Osteocyte (in vitro differentiated cells): ENCODE measurements around the gene NPY. TPM values are rescaled to one million over a fixed set of nuclear protein-coding genes. Genes with fewer than 3 reads are reported as not detected.

Source experiments
- DNase-seq: peaks from one replicate; pipeline ENCODE4 v3.0.0; 2021; ENCODE audit warnings: mixed read lengths; ENCODE audit not compliant: unreplicated experiment; ENCODE audit errors: extremely low spot score
- H3K27ac Mint-ChIP-seq: one replicate; pipeline ENCODE4 v1.8.0; 2021; ENCODE audit warnings: mild to moderate bottlenecking, mixed read lengths; ENCODE audit not compliant: unreplicated experiment
- H3K27me3 Mint-ChIP-seq: one replicate; pipeline ENCODE4 v1.8.0; 2021; ENCODE audit warnings: mixed read lengths; ENCODE audit not compliant: unreplicated experiment
- H3K36me3 Mint-ChIP-seq: one replicate; pipeline ENCODE4 v1.8.0; 2021; ENCODE audit warnings: mixed read lengths; ENCODE audit not compliant: unreplicated experiment
- H3K4me1 Mint-ChIP-seq: one replicate; pipeline ENCODE4 v1.8.0; 2021; ENCODE audit warnings: mixed read lengths; ENCODE audit not compliant: unreplicated experiment
- H3K4me3 Mint-ChIP-seq: one replicate; pipeline ENCODE4 v1.8.0; 2021; ENCODE audit warnings: mild to moderate bottlenecking, moderate library complexity, mixed read lengths; ENCODE audit not compliant: unreplicated experiment
- H3K9me3 Mint-ChIP-seq: one replicate; pipeline ENCODE4 v1.8.0; 2021; ENCODE audit warnings: mixed read lengths; ENCODE audit not compliant: unreplicated experiment
- total RNA-seq: library from RNA; stranded (reverse); gene quantifications from 2 replicates; pipeline ENCODE4 v1.2.1, GENCODE V29; 2021
- TF ChIP-seq, protein P1 (sequence below): fragments of 200-600 bp; sonication (generic); IDR thresholded peaks from 2 replicates; pipeline ENCODE4 v1.5.0; 2021; ENCODE audit warnings: antibody characterized with exemption, mild to moderate bottlenecking, moderate library complexity

Gene NPY
- total RNA-seq, 1 donor from 2014 or later: not detected

DNA sequence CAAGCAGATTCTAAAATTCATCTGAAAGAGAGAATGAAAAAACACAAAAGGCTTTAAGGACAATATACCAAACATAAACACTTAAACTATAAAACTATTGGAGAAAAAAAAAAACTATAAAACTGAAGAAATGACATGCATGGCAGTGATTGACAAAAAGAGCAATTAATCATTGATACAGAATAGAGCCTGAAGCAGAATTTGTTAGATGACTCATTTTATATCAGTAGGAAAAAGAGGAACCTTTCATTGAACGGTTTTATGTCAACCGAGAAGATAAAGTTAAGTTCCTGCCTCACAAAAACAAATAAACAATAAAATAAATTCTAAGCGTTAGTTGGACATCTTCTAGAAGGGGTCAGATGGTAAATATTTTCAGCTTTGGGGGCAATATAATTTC lies 23.3 kb downstream of the NPY start:
- Mint-ChIP-seq H3K4me1 (no peaks in the 10 kb centered on the region), H3K9me3 (no peaks in the 10 kb centered on the region), H3K4me3 (no peak overlapping the region), H3K27me3 (peaks cover 4% of the 10 kb centered on the region), H3K36me3 (no peaks in the 10 kb centered on the region), H3K27ac (no peak overlapping the region)
- TF ChIP-seq, protein P1, sequence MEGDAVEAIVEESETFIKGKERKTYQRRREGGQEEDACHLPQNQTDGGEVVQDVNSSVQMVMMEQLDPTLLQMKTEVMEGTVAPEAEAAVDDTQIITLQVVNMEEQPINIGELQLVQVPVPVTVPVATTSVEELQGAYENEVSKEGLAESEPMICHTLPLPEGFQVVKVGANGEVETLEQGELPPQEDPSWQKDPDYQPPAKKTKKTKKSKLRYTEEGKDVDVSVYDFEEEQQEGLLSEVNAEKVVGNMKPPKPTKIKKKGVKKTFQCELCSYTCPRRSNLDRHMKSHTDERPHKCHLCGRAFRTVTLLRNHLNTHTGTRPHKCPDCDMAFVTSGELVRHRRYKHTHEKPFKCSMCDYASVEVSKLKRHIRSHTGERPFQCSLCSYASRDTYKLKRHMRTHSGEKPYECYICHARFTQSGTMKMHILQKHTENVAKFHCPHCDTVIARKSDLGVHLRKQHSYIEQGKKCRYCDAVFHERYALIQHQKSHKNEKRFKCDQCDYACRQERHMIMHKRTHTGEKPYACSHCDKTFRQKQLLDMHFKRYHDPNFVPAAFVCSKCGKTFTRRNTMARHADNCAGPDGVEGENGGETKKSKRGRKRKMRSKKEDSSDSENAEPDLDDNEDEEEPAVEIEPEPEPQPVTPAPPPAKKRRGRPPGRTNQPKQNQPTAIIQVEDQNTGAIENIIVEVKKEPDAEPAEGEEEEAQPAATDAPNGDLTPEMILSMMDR: no peak
- DNase-seq: no peak

DNA sequence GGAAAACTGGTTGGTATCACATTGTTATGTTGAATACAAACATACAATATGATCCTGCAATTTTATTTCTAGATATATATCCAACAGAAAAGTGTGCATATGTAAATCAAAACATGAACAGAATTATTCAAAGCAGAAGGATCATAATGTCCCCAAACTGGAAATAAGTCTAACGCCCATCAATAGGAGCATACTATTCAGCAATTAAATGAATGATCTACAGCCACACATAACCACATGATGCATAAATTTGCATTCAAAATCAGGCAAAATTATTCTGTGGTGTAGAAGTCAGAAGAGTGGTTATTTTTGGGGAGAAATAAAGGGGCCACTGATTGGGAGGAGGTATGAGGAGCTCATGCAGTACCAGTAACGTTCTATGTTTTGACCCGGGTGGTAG lies 28.6 kb downstream of the NPY start:
- Mint-ChIP-seq H3K27ac (no peak overlapping the region), H3K4me1 (no peaks in the 10 kb centered on the region), H3K4me3 (no peak overlapping the region), H3K27me3 (peaks cover 2% of the 10 kb centered on the region), H3K9me3 (no peaks in the 10 kb centered on the region), H3K36me3 (no peaks in the 10 kb centered on the region)
- TF ChIP-seq, protein P1: no peak
- DNase-seq: no peak

DNA sequence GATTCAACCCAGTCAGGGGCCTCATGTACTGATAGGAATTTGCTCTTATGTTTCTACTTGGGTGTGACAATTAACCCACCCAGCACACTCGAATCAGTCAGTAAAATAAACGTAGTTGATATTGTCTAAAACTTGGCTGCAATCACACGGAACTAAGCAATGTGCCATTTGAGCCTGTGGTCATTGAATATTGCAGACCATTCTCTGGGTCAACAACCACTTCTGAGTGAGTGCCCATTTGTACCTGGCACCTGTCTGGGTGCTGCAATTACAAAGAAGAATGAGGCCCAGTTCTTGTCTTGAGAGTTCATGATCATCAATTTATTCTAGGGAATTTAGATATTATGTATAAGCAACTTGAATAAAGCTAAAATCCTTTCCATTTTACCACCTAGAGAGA lies 29.8 kb downstream of the NPY start:
- Mint-ChIP-seq H3K36me3 (no peaks in the 10 kb centered on the region), H3K27me3 (peaks cover 6% of the 10 kb centered on the region), H3K4me3 (no peak overlapping the region), H3K4me1 (no peaks in the 10 kb centered on the region), H3K27ac (no peak overlapping the region), H3K9me3 (no peaks in the 10 kb centered on the region)
- TF ChIP-seq, protein P1: no peak
- no peak for DNase-seq

DNA sequence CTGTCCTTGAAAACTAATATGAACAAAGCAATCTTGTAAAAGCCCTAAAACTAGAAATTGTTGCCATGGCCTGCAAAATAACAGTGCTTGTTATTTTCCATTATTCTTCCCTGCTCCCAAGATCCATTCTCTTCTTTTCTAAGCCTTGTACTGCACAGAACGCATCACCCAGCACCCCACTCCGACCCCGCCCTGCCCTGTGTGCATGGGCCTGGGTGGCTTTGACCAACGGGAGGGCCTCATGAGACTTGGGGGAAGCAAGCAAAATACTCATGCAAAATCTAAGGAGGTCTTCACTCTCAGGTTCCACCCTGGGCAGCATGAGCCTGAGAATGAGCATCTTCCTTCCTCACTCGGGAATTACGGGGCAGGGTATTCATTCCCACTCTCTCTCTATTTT lies 32.4 kb downstream of the NPY start:
- Mint-ChIP-seq H3K27ac (no peak overlapping the region), H3K27me3 (peaks cover 10% of the 10 kb centered on the region), H3K4me3 (no peak overlapping the region), H3K9me3 (no peaks in the 10 kb centered on the region), H3K36me3 (no peaks in the 10 kb centered on the region), H3K4me1 (no peaks in the 10 kb centered on the region)
- TF ChIP-seq, protein P1: no peak
- DNase-seq: no peak

DNA sequence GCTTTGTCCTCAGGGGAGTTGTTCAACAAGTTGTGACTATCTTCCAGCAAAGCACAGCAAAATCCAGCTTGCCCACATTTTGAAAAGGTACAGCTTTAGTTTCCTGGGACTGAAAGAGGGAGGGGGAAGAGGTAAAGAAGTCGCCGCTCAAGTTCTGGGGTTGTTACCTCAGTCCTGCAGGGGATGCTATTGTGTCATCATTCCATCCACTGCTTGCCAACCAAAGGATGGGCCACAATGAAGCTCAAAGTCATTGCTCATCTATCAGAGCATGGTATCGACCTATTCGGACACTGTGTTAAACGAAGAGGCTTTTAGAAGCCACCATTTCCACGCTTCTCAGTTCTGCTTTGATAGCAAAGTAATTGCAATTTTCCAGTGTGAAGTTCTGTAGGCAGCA lies 34.3 kb downstream of the NPY start:
- peaks cover 16% of the 10 kb centered on the region for H3K27me3 Mint-ChIP-seq
- TF ChIP-seq, protein P1: no peak
- DNase-seq: no peak
- H3K36me3 Mint-ChIP-seq: no peaks in the 10 kb centered on the region
- no peak overlapping the region for H3K4me3 Mint-ChIP-seq
- H3K4me1 Mint-ChIP-seq: no peaks in the 10 kb centered on the region
- H3K27ac Mint-ChIP-seq: no peak overlapping the region
- H3K9me3 Mint-ChIP-seq: no peaks in the 10 kb centered on the region
